Right lobe of liver (tissue), 4 donors: ENCODE data around the gene STK16.

Experiments used
- CTCF ChIP-seq, 4 donors: fragments of 200-600 bp in 3 of 4; fragments of 450-650 bp in 1 of 4; IDR thresholded peaks; one replicate each; pipeline versions ENCODE4 v1.5.1 to v1.8.0; 2016 to 2022; ENCODE audit warnings: antibody characterized with exemption in 4 of 4, mild to moderate bottlenecking in 2 of 4
- POLR2A ChIP-seq: fragments of 450-650 bp; IDR thresholded peaks from one replicate; pipeline ENCODE4 v1.6.1; 2017; ENCODE audit warnings: antibody characterized with exemption, mild to moderate bottlenecking
- donor health status: DM: no; HTN: no; CAD: no.
- donor health status: DM: no; HTN: no; CAD: no.
- donor health status: DM: no; HTN: yes; CAD: no.

GRCh38 chr2:219204425-219205164 lies 40.7 kb upstream of the STK16 start:
- TF ChIP-seq CTCF (IDR thresholded peaks at IDR 0.05) (no peak), POLR2A (no peak)
